ENCODE measurements around the gene CARD9.

DNA sequence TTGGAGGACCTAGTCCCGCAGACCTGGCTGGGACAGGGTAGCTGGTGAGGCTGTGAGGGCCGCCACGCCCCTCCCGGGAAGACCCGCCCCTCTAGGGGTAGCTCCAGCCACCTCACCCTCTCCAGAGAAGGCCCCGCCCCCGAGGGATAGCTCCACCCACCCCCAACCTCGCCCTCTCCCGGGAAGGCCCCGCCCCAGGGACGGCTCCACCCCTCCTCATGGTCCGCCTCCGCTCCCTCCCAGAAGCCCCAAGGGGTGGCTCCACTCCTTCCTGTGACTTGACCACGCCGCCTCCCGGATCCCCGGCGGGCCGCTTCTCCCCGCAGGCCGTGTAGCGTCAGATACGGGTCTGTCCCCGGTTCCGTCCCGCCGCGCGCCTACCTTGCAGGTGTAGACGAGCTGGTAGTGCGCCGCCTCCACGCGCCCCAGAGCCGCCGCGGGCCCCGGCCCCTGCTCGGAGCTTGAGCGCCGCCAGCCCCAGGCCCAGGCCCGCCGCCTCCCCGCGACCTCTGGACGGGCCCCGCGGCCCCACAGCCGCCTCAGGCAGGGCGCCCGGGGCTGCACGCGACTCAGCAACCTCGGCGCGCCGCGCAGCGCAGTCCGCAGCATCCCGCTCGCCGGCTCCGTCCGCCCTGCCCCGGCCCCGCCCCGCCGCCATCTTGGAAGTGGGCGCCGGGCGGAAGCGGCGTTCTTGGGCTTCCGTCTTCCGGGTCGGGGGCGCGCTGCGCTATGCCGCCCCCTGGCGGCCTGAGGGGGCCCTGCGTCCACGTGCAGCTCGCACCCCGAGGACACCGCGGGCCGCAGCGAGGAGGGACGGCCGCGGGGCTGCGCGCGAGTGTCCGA lies 10.1 kb downstream of the CARD9 start, which contains the start of gene DNLZ:
- TF ChIP-seq, protein P1, sequence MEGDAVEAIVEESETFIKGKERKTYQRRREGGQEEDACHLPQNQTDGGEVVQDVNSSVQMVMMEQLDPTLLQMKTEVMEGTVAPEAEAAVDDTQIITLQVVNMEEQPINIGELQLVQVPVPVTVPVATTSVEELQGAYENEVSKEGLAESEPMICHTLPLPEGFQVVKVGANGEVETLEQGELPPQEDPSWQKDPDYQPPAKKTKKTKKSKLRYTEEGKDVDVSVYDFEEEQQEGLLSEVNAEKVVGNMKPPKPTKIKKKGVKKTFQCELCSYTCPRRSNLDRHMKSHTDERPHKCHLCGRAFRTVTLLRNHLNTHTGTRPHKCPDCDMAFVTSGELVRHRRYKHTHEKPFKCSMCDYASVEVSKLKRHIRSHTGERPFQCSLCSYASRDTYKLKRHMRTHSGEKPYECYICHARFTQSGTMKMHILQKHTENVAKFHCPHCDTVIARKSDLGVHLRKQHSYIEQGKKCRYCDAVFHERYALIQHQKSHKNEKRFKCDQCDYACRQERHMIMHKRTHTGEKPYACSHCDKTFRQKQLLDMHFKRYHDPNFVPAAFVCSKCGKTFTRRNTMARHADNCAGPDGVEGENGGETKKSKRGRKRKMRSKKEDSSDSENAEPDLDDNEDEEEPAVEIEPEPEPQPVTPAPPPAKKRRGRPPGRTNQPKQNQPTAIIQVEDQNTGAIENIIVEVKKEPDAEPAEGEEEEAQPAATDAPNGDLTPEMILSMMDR (conservative IDR thresholded peaks at IDR 0.05), result peak; percentile 100
- peak; percentile 82 for TF ChIP-seq ZFX (IDR thresholded peaks at IDR 0.05)
